Measurements from ENCODE around the gene USP12.

The USP12 gene

GRCh38 chr13:27120011-27120410, 51.6 kb downstream of the USP12 start:
- H3K36me3 ChIP-seq (ENCODE audit: control insufficient read depth, insufficient read depth, low read length), result peaks cover 8% of the 10 kb centered on the region
- peaks cover 25% of the 10 kb centered on the region for H3K4me1 ChIP-seq (ENCODE audit: control insufficient read depth, insufficient read depth, low read length)
- H3K9ac ChIP-seq (ENCODE audit: low read depth, low read length), result no peak overlapping the region
- no peaks in the 10 kb centered on the region for H3K27me3 ChIP-seq (ENCODE audit: control insufficient read depth, insufficient read depth, low read length)
- no peak overlapping the region for H3K27ac ChIP-seq (ENCODE audit: low read depth, low read length)
- H3K4me3 ChIP-seq (ENCODE audit: low read depth, low read length), result no peak overlapping the region
- H3K9me3 ChIP-seq (ENCODE audit: control insufficient read depth, insufficient read depth, low read length), result peaks cover 19% of the 10 kb centered on the region

DNA sequence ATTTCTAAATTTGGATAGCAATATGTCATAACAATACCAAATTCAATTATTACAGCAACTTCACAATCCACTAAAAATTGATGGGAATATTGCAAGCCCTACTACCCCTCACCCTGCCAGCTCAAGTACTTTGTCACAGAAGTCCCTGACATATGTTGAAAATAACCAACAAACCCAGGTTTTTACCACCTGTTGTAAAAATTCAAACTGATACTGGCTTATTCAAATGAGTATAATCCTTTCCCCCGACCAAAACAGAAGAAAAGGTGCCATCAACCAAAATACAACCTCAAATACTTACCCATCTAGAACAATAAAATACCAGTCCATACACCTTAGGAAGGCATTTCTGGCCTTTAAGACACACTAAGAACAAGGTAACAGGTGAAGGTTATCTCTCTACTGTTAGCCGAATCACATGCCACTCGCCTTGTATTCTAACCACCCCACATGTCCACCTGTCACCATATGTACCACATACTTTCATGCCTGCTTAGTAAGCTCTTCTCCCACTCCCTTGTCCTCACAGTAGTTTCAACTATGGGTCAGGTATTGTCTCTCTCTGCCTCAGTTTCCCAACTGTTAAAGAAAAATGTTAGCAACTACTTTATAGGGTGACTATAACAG, 53.1 kb downstream of the USP12 start:
- peaks cover 5% of the 10 kb centered on the region; the same call in 1 of the 2 replicates for H3K9me3 ChIP-seq (ENCODE audit: control insufficient read depth, insufficient read depth, low read length)
- peaks cover 25% of the 10 kb centered on the region for H3K4me1 ChIP-seq (ENCODE audit: control insufficient read depth, insufficient read depth, low read length)
- no peak overlapping the region for H3K4me3 ChIP-seq (ENCODE audit: low read depth, low read length)
- no peaks in the 10 kb centered on the region for H3K27me3 ChIP-seq (ENCODE audit: control insufficient read depth, insufficient read depth, low read length)
- H3K36me3 ChIP-seq (ENCODE audit: control insufficient read depth, insufficient read depth, low read length), result peaks cover 13% of the 10 kb centered on the region
- H3K27ac ChIP-seq (ENCODE audit: low read depth, low read length), result no peak overlapping the region
- no peak overlapping the region for H3K9ac ChIP-seq (ENCODE audit: low read depth, low read length)

DNA sequence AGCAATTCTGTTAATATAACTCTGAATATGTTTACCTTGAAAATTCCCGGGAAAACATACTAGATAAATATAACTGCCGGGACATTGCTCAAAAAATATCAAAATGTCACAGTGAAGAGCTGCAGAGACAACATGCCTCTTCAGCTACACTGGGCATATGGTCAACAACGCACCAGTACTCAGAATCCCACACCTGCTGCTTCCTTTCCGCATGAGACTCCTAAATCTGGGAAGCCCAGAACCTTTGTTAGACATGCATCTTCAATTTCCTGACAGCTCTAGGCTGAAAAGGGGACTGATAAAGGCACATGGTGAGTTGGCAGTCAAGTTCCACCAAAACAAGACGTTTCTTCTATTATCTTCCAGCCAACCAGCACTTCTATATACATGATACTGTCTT, 53.7 kb downstream of the USP12 start:
- H3K9ac ChIP-seq (ENCODE audit: low read depth, low read length), result no peak overlapping the region
- peaks cover 25% of the 10 kb centered on the region for H3K4me1 ChIP-seq (ENCODE audit: control insufficient read depth, insufficient read depth, low read length)
- H3K27ac ChIP-seq (ENCODE audit: low read depth, low read length), result no peak overlapping the region
- no peaks in the 10 kb centered on the region for H3K9me3 ChIP-seq (ENCODE audit: control insufficient read depth, insufficient read depth, low read length)
- no peaks in the 10 kb centered on the region for H3K27me3 ChIP-seq (ENCODE audit: control insufficient read depth, insufficient read depth, low read length)
- H3K36me3 ChIP-seq (ENCODE audit: control insufficient read depth, insufficient read depth, low read length), result peaks cover 15% of the 10 kb centered on the region
- no peak overlapping the region for H3K4me3 ChIP-seq (ENCODE audit: low read depth, low read length)

DNA sequence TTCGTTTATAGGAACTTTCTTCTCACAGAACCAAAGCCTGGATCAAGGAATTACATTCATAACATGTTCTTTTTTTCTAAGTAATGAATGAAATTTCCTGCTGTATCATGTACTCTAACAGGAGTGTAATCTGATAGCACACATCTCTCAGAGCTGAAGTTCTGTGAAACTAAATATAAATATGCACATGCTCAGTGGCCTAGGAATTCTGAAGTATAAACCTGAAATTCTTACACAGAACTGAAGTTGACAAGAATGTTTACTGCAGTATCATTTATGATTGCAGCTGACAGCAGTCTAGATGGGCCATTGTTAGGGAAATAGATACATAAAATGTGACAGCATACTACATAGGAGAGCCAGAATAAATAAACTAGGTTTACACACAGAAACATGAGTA, 54.5 kb downstream of the USP12 start:
- H3K27ac ChIP-seq (ENCODE audit: low read depth, low read length), result no peak overlapping the region

GRCh38 chr13:27113436-27113835, 58.2 kb downstream of the USP12 start:
- no peak overlapping the region for H3K27ac ChIP-seq (ENCODE audit: low read depth, low read length)
- H3K9me3 ChIP-seq (ENCODE audit: control insufficient read depth, insufficient read depth, low read length), result no peaks in the 10 kb centered on the region
- H3K36me3 ChIP-seq (ENCODE audit: control insufficient read depth, insufficient read depth, low read length), result peaks cover 15% of the 10 kb centered on the region

More for the DNA sequence above, 54.5 kb downstream of the USP12 start:
- H3K4me1 ChIP-seq (ENCODE audit: control insufficient read depth, insufficient read depth, low read length), result peaks cover 25% of the 10 kb centered on the region
- no peaks in the 10 kb centered on the region for H3K27me3 ChIP-seq (ENCODE audit: control insufficient read depth, insufficient read depth, low read length)
- no peak overlapping the region for H3K9ac ChIP-seq (ENCODE audit: low read depth, low read length)
- H3K36me3 ChIP-seq (ENCODE audit: control insufficient read depth, insufficient read depth, low read length), result peaks cover 15% of the 10 kb centered on the region
- no peak overlapping the region for H3K4me3 ChIP-seq (ENCODE audit: low read depth, low read length)
- H3K9me3 ChIP-seq (ENCODE audit: control insufficient read depth, insufficient read depth, low read length), result no peaks in the 10 kb centered on the region

GRCh38 chr13:27112006-27112405, 59.6 kb downstream of the USP12 start:
- no peak overlapping the region for H3K9ac ChIP-seq (ENCODE audit: low read depth, low read length)

More at GRCh38 chr13:27113436-27113835, 58.2 kb downstream of the USP12 start:
- H3K4me1 ChIP-seq (ENCODE audit: control insufficient read depth, insufficient read depth, low read length), result peaks cover 6% of the 10 kb centered on the region; the same call in 1 of the 2 replicates
- H3K9ac ChIP-seq (ENCODE audit: low read depth, low read length), result no peak overlapping the region
- no peak overlapping the region for H3K4me3 ChIP-seq (ENCODE audit: low read depth, low read length)
- H3K27me3 ChIP-seq (ENCODE audit: control insufficient read depth, insufficient read depth, low read length), result no peaks in the 10 kb centered on the region

DNA sequence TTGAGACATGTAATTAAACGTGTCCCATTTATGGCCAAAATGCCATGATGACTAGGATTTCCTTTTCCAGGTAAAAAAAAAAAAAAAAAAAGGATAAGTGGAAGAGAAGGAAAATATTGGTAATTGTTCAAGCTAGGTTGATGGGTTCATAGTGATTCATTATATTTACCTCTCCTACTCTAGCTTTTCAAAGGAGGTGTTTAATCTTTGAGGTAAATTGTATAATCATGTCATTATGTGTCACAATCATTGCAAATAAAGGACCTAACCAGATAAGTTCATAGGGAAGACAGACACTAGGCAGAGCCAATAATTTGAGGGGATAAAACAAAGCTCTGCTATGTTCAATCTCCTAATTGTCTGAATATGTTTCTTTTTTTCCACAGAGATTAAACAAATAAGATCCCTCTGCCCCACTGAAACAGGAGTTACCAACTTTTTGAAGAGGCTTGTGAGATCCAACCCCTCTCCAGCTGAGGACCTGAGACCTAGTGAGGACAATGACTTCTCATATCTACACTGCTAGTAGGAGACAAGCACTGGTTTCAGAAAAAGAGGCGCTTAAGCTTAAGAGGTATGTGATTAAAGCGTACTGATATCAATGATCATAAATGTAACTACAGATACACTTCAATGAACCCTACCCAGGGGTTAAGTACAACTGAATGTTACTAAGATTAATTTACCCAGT, 61.4 kb downstream of the USP12 start:
- Histone ChIP-seq H3K4me3 (ENCODE audit: low read depth, low read length) (no peak overlapping the region), H3K36me3 (ENCODE audit: control insufficient read depth, insufficient read depth, low read length) (peaks cover 15% of the 10 kb centered on the region), H3K9ac (ENCODE audit: low read depth, low read length) (no peak overlapping the region), H3K4me1 (ENCODE audit: control insufficient read depth, insufficient read depth, low read length) (no peaks in the 10 kb centered on the region), H3K27ac (ENCODE audit: low read depth, low read length) (no peak overlapping the region), H3K27me3 (ENCODE audit: control insufficient read depth, insufficient read depth, low read length) (no peaks in the 10 kb centered on the region), H3K9me3 (ENCODE audit: control insufficient read depth, insufficient read depth, low read length) (no peaks in the 10 kb centered on the region)

More at GRCh38 chr13:27112006-27112405, 59.6 kb downstream of the USP12 start:
- no peaks in the 10 kb centered on the region for H3K4me1 ChIP-seq (ENCODE audit: control insufficient read depth, insufficient read depth, low read length)
- no peak overlapping the region for H3K4me3 ChIP-seq (ENCODE audit: low read depth, low read length)
- H3K27ac ChIP-seq (ENCODE audit: low read depth, low read length), result no peak overlapping the region
- H3K36me3 ChIP-seq (ENCODE audit: control insufficient read depth, insufficient read depth, low read length), result peaks cover 15% of the 10 kb centered on the region
- no peaks in the 10 kb centered on the region for H3K9me3 ChIP-seq (ENCODE audit: control insufficient read depth, insufficient read depth, low read length)
- no peaks in the 10 kb centered on the region for H3K27me3 ChIP-seq (ENCODE audit: control insufficient read depth, insufficient read depth, low read length)

DNA sequence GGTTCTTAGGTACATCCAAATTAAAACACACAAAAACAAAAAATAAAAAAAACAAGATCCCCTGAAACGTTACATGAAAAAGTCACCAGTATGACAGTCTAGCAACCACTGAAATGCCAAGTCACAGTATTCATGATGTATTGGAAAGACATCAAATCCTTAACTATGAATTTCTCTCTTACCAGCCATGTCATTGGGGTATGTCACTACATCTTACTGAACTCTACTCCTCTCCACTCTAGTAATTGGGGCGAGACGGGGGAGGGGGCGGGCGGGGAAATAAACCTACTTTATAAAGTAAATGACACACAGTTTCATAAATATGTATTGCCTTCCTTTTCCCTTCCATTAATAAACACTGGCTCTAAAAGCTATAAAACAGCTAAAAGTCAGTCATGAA, 65.5 kb downstream of the USP12 start:
- no peak overlapping the region for H3K4me3 ChIP-seq (ENCODE audit: low read depth, low read length)
- H3K4me1 ChIP-seq (ENCODE audit: control insufficient read depth, insufficient read depth, low read length), result no peaks in the 10 kb centered on the region
- peaks cover 27% of the 10 kb centered on the region for H3K36me3 ChIP-seq (ENCODE audit: control insufficient read depth, insufficient read depth, low read length)
- H3K9me3 ChIP-seq (ENCODE audit: control insufficient read depth, insufficient read depth, low read length), result no peaks in the 10 kb centered on the region
- no peak overlapping the region for H3K9ac ChIP-seq (ENCODE audit: low read depth, low read length)
- no peak overlapping the region for H3K27ac ChIP-seq (ENCODE audit: low read depth, low read length)
- H3K27me3 ChIP-seq (ENCODE audit: control insufficient read depth, insufficient read depth, low read length), result no peaks in the 10 kb centered on the region

DNA sequence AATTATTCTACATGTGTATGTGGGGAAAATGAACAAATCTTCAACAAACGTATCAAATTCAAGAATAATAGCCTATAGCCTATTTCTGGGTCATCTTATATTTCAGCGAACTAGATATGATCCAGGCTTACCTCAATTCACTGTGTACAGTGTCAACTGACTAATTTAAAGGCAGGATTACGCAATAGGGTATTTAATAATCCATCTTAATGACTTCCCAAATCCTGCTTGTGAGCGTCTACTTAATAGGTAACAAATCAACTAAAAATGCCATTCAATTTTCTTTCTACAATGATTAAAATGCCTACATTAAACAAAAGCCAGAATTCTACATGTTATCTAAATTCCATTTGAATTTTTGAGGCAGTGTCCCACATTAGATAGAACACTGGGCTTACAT, 67.0 kb downstream of the USP12 start:
- H3K9me3 ChIP-seq (ENCODE audit: control insufficient read depth, insufficient read depth, low read length), result no peaks in the 10 kb centered on the region
- H3K9ac ChIP-seq (ENCODE audit: low read depth, low read length), result no peak overlapping the region
- no peaks in the 10 kb centered on the region for H3K4me1 ChIP-seq (ENCODE audit: control insufficient read depth, insufficient read depth, low read length)
- H3K27me3 ChIP-seq (ENCODE audit: control insufficient read depth, insufficient read depth, low read length), result no peaks in the 10 kb centered on the region
- H3K4me3 ChIP-seq (ENCODE audit: low read depth, low read length), result no peak overlapping the region
- peaks cover 31% of the 10 kb centered on the region for H3K36me3 ChIP-seq (ENCODE audit: control insufficient read depth, insufficient read depth, low read length)
- H3K27ac ChIP-seq (ENCODE audit: low read depth, low read length), result no peak overlapping the region

DNA sequence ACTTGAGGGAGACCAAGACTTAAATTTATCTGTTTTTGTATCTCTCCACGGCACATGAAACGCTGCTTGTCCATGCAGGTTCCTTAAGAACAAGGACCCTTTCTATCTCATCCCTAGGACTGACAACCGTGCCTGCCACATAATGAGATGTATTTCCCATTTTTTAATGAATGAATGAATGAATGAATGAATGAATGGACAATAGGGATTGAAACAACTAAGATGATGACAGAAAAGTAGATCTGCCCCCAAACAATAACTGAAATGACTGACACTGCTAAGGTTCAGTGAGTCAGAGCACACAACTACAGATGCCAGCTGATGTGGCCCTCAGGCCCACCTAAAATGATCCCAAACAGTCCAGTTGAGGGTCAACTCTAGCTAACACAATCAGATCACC, 69.8 kb downstream of the USP12 start:
- Histone ChIP-seq H3K4me1 (ENCODE audit: control insufficient read depth, insufficient read depth, low read length) (no peaks in the 10 kb centered on the region), H3K4me3 (ENCODE audit: low read depth, low read length) (no peak overlapping the region), H3K27me3 (ENCODE audit: control insufficient read depth, insufficient read depth, low read length) (no peaks in the 10 kb centered on the region), H3K9ac (ENCODE audit: low read depth, low read length) (no peak overlapping the region), H3K36me3 (ENCODE audit: control insufficient read depth, insufficient read depth, low read length) (peaks cover 31% of the 10 kb centered on the region), H3K27ac (ENCODE audit: low read depth, low read length) (no peak overlapping the region), H3K9me3 (ENCODE audit: control insufficient read depth, insufficient read depth, low read length) (no peaks in the 10 kb centered on the region)

DNA sequence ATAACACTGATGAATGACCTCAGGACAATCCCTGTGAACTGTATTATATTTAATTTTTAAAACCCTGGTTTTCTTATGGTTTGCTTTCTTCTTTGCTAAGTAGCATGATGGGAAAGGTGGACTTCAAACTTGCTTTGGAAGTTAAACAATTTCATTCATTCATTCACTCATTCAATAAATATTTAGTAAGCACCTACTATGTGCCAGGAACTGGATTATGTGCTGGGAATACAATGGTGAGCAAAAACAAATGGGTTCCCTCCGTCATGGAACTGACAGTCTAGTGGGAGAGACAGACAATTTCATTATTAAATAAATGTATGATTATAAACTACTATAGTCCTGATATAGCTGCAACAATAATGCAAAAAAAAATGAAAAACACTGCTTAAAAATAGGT, 70.3 kb downstream of the USP12 start:
- Histone ChIP-seq H3K36me3 (ENCODE audit: control insufficient read depth, insufficient read depth, low read length) (peaks cover 34% of the 10 kb centered on the region), H3K4me1 (ENCODE audit: control insufficient read depth, insufficient read depth, low read length) (no peaks in the 10 kb centered on the region), H3K27ac (ENCODE audit: low read depth, low read length) (no peak overlapping the region), H3K9me3 (ENCODE audit: control insufficient read depth, insufficient read depth, low read length) (no peaks in the 10 kb centered on the region), H3K4me3 (ENCODE audit: low read depth, low read length) (no peak overlapping the region), H3K9ac (ENCODE audit: low read depth, low read length) (no peak overlapping the region), H3K27me3 (ENCODE audit: control insufficient read depth, insufficient read depth, low read length) (no peaks in the 10 kb centered on the region)
